K562 (cell line): ENCODE measurements around the gene BTBD2. TPM values are rescaled to one million over a fixed set of nuclear protein-coding genes. Genes with fewer than 3 reads are reported as not detected.

Experiments used
- BHLHE40 ChIP-seq: IDR thresholded peaks from 2 replicates; pipeline ENCODE4 v1.6.1; 2011; ENCODE audit warnings: low read length, improper control_type of control experiment
- BRF1 ChIP-seq: IDR thresholded peaks from 3 replicates; pipeline ENCODE4 v1.6.1; 2011; ENCODE audit warnings: borderline replicate concordance, mild to moderate bottlenecking; ENCODE audit not compliant: insufficient read length; ENCODE audit errors: extremely low read depth
- MGA ChIP-seq: fragments of 450-650 bp; IDR thresholded peaks from 2 replicates; pipeline ENCODE4 v1.6.1; 2016; ENCODE audit warnings: mild to moderate bottlenecking, moderate library complexity
- TBL1XR1 ChIP-seq, 2 experiments: IDR thresholded peaks; 2 replicates each; pipeline ENCODE4 v1.6.1; 2012; ENCODE audit warnings: improper control_type of control experiment in 2 of 2, low read length in 2 of 2, mild to moderate bottlenecking in 1 of 2
- ZNF217 ChIP-seq: sonication (generic); formaldehyde crosslinking; IDR thresholded peaks from 2 replicates; pipeline ENCODE4 v1.8.0; 2022; ENCODE audit warnings: mild to moderate bottlenecking, missing genetic modification reagents
- polyA plus RNA-seq, 8 experiments: library from polyadenylated mRNA; depleted of rRNA in 4 of 8; stranded (reverse) in 5 of 8; unstranded in 3 of 8; fragments of >200 nt; fragmentation: Nextera tagmentation in 2 of 8; fragmentation: Illumina TruSeq in 1 of 8; extraction: Ambion mirVana in 2 of 8; extraction: Trizol in 1 of 8; gene quantifications; 2 replicates each; pipeline versions ENCODE4 v1.2.1 to v1.2.3, GENCODE V29; 2011 to 2014; ENCODE audit warnings: inconsistent platforms in 1 of 8, missing spikeins in 1 of 8
- total RNA-seq, 7 experiments: library from RNA; depleted of rRNA in 6 of 7; stranded (reverse); fragments of >200 nt in 6 of 7; fragmentation: Illumina TruSeq in 2 of 7; extraction: Trizol in 2 of 7; gene quantifications; 2 replicates each; pipeline versions ENCODE4 v1.2.1 to v1.2.3, GENCODE V29; 2011 to 2021; ENCODE audit warnings: low replicate concordance in 1 of 7

BTBD2 gene
- total and polyA plus RNA-seq, 9 of the 15 experiments (the other 6 are each of a cell fraction or from before 2014, with no cell fraction given), result 0.10 to 15.6 (median 6.9) TPM

DNA sequence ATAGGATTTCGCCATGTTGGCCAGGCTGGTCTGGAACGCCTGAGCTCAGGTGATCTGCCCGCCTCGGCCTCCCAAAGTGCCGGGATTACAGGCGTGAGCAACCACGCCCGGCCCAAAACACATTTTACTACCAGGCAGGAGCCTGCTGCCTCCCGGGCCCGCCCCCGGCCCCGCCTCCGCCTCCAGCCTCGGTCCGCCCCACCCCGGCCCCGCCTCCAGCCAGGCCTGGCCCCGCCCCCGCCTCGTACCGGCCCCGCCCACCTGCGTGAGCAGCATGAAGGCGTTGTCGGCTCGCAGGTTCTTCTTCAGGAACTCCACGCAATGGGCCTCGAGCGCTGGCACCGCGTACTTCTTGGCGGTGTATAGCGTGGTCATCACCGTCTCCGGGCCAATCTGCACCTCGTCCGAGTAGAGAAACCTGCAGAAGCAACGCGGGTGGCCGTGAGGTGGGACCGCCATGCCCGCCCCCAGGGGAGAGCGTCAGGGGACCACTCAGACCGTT is 22.7 kb downstream of the BTBD2 start (continued):
- 0 out of 2 replicates have a peak, but pooled peaks have one; percentile 5 for TF ChIP-seq BHLHE40
- no peak for TF ChIP-seq ZNF217 (CRISPR knock-in tag)
- no peak for TF ChIP-seq TBL1XR1 (IDR thresholded peaks at IDR 0.05; ENCODE audit: low read length in 2 of 2)
- peak; percentile 60 for TF ChIP-seq MGA
- no peak for TF ChIP-seq BRF1
